DND-41 (cell line): ENCODE measurements around the gene HOXA13.

Source experiments
- CTCF ChIP-seq: IDR thresholded peaks from 2 replicates; pipeline ENCODE4 v1.5.1; 2012; ENCODE audit warnings: borderline replicate concordance, low read length, moderate library complexity, mild to moderate bottlenecking; ENCODE audit not compliant: poor library complexity, severe bottlenecking; ENCODE audit errors: extremely low read depth
- EZH2 ChIP-seq: IDR thresholded peaks from 3 replicates; pipeline ENCODE4 v1.6.1; 2012; ENCODE audit warnings: borderline replicate concordance, low read depth, mild to moderate bottlenecking, moderate library complexity, low read length, inconsistent platforms; ENCODE audit not compliant: severe bottlenecking

- TF ChIP-seq CTCF (no peak), EZH2 (no peak)
Measured at GRCh38 chr7:27148031-27148755, 51.7 kb downstream of the HOXA13 start.
